ENCODE results near the gene EMC10. TPM values are rescaled to one million over a fixed set of nuclear protein-coding genes. Genes with fewer than 3 reads are reported as not detected.

The EMC10 gene
- total and polyA plus RNA-seq, 4 donors = 17.1 to 132 (median 40.5) TPM

GRCh38 chr19:50519006-50519575 lies 42.8 kb downstream of the EMC10 start:
- Histone ChIP-seq H3K27ac (ENCODE audit: low read depth in 1 of 2, low read length in 2 of 2) (no peak overlapping the region), H3K4me1 (ENCODE audit: control insufficient read depth in 4 of 4, insufficient read depth in 4 of 4, low read length in 3 of 4) (peaks cover 0 to under 1% (median 0%) of the 10 kb centered on the region in 4 donors), H3K9ac (ENCODE audit: low read depth in 1 of 2, low read length in 2 of 2) (no peak overlapping the region), H3K9me3 (ENCODE audit: control insufficient read depth in 4 of 4, low read length in 3 of 4) (no peaks in the 10 kb centered on the region), H3K36me3 (ENCODE audit: control insufficient read depth in 4 of 4, insufficient read depth in 3 of 4, low read depth in 1 of 4, low read length in 3 of 4) (no peaks in the 10 kb centered on the region), H3K27me3 (ENCODE audit: control insufficient read depth in 4 of 4, insufficient read depth in 4 of 4, low read length in 3 of 4) (no peaks in the 10 kb centered on the region), H3K4me3 (ENCODE audit: low read depth in 1 of 3, low read length in 3 of 3) (no peak overlapping the region)
- 96% methylated on average over 40 of the region's 40 CpGs for WGBS
- no peak for TF ChIP-seq HNF4A (conservative IDR thresholded peaks at IDR 0.05)
- TF ChIP-seq EGR1 (IDR thresholded peaks at IDR 0.05; ENCODE audit: low read depth in 2 of 2) = no peak
- no peak for TF ChIP-seq FOXA1 (IDR thresholded peaks at IDR 0.05)
- TF ChIP-seq SP1 (IDR thresholded peaks at IDR 0.05) = no peak
- TF ChIP-seq REST (IDR thresholded peaks at IDR 0.05) = no peak
- no peak for DNase-seq (ENCODE audit: low spot score)

GRCh38 chr19:50520822-50521465 lies 44.6 kb downstream of the EMC10 start:
- 86% methylated on average over 17 of the region's 17 CpGs for whole genome bisulfite sequencing
- Histone ChIP-seq H3K36me3 (ENCODE audit: control insufficient read depth in 4 of 4, insufficient read depth in 3 of 4, low read depth in 1 of 4, low read length in 3 of 4) (no peaks in the 10 kb centered on the region), H3K9ac (ENCODE audit: low read depth in 1 of 2, low read length in 2 of 2) (no peak overlapping the region), H3K27ac (ENCODE audit: low read depth in 1 of 2, low read length in 2 of 2) (no peak overlapping the region), H3K4me3 (ENCODE audit: low read depth in 1 of 3, low read length in 3 of 3) (no peak overlapping the region), H3K27me3 (ENCODE audit: control insufficient read depth in 4 of 4, insufficient read depth in 4 of 4, low read length in 3 of 4) (no peaks in the 10 kb centered on the region), H3K4me1 (ENCODE audit: control insufficient read depth in 4 of 4, insufficient read depth in 4 of 4, low read length in 3 of 4) (no peaks in the 10 kb centered on the region), H3K9me3 (ENCODE audit: control insufficient read depth in 4 of 4, low read length in 3 of 4) (no peaks in the 10 kb centered on the region)
- no peak for DNase-seq (ENCODE audit: low spot score)
- TF ChIP-seq MAX (IDR thresholded peaks at IDR 0.05) (no peak), RXRA (IDR thresholded peaks at IDR 0.05) (no peak), ATF3 (IDR thresholded peaks at IDR 0.05) (no peak), GABPA (IDR thresholded peaks at IDR 0.05 in 1 of 2, conservative IDR thresholded peaks at IDR 0.05 in 1 of 2) (no peak), TAF1 (conservative IDR thresholded peaks at IDR 0.05) (no peak), ZBTB33 (IDR thresholded peaks at IDR 0.05) (no peak), REST (IDR thresholded peaks at IDR 0.05) (no peak), FOXA2 (IDR thresholded peaks at IDR 0.05) (no peak), SP1 (IDR thresholded peaks at IDR 0.05) (no peak), FOXA1 (IDR thresholded peaks at IDR 0.05) (no peak), HNF4G (IDR thresholded peaks at IDR 0.05) (no peak), JUND (IDR thresholded peaks at IDR 0.05) (no peak), NR2F2 (IDR thresholded peaks at IDR 0.05) (no peak), HNF4A (conservative IDR thresholded peaks at IDR 0.05) (no peak), YY1 (IDR thresholded peaks at IDR 0.05) (no peak), EGR1 (IDR thresholded peaks at IDR 0.05; ENCODE audit: low read depth in 2 of 2) (no peak), RAD21 (IDR thresholded peaks at IDR 0.05) (no peak), CTCF (IDR thresholded peaks at IDR 0.05; ENCODE audit: low read depth, low read length, missing input control) (no peak)
